Anterior cingulate cortex (tissue), 58 donors: ENCODE results near the gene RAD50.

Experiments
- DNase-seq, 58 donors: peaks; one replicate each; lab custom pipeline; 2025; lab: John Stamatoyannopoulos, UW

RAD50 gene

DNA sequence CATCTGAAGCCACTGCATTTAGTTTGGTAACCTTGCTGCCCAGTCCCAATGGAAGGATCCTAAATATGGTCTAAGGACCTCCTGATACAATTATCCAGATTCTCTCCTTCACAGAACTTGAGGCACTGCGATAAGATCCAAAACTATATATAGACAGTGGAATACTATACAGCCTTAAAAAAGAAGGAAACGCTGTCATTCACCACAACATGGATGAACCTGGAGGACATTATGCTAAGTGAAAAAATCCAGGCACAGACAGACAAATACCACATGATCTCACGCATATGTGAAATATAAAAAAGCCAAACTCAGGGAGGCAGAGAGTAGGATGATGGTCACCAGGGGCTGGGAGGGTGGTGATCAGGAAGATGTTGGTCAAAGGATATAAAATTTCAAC lies 114.2 kb downstream of the RAD50 start:
- DNase-seq, result no peak

GRCh38 chr5:132673488-132673887 lies 116.7 kb downstream of the RAD50 start:
- DNase-seq, result no peak

DNA sequence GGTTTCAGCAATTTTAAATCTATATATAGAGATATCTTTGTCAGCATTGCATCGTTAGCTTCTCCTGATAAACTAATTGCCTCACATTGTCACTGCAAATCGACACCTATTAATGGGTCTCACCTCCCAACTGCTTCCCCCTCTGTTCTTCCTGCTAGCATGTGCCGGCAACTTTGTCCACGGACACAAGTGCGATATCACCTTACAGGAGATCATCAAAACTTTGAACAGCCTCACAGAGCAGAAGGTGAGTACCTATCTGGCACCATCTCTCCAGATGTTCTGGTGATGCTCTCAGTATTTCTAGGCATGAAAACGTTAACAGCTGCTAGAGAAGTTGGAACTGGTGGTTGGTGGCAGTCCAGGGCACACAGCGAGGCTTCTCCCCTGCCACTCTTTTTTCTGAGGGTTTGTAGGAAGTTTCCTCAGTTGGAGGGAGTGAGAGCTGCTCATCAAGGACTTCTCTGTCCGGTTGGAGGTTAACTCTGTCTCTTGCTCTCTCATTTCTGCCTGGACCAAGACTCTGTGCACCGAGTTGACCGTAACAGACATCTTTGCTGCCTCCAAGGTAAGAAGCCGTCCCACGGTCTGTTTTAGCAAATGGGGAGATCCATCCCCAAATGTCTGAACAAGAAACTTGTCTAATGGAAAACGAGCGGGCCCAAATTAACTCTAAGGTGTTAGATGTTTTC lies 117.3 kb downstream of the RAD50 start, which contains the start of gene IL4:
Gene IL4 (plus strand): TSS at position 51 of the 692 bp plus-strand sequence. CDS start 62 bp downstream, at position 113.
- DNase-seq, result no peak

DNA sequence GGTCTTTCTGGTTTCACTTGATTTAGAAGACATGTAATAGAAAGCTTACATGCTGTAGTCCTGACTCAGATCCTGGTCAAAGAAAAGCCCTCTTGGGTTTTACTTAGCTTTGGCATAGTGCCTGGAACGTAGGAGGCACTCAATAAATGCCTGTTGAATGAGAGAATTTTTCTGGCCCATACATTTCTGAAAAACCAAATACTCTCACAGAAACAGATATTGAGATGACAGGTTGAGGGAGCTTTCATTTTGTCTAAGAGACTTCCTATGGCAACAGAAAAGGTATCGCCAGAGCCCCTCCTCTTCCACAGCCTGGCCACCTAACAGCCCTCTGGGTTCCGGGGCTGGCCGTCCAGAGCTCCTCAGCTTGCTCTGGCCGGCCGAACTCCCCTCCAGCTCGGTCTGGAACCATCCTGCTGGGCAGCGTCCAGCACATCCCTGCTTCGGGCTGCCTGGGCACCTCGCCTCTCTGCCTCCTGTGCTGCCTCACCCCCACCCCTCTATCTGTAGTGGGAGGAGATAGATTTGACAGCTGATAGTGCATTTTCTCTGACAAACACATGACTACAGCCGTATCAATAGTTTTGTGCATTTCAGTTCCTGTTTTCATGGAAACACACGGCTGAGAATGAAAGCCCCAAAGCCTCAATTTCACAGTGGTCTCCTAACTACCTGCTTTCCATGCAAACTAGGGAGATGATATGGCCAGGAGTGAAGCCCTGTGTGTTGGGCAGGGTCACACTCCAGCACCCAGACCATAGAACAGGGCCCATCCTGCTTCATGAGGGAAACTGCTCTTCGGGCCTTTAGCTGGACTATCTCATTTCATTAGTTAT lies 118.1 kb downstream of the RAD50 start:
- DNase-seq, result no peak

DNA sequence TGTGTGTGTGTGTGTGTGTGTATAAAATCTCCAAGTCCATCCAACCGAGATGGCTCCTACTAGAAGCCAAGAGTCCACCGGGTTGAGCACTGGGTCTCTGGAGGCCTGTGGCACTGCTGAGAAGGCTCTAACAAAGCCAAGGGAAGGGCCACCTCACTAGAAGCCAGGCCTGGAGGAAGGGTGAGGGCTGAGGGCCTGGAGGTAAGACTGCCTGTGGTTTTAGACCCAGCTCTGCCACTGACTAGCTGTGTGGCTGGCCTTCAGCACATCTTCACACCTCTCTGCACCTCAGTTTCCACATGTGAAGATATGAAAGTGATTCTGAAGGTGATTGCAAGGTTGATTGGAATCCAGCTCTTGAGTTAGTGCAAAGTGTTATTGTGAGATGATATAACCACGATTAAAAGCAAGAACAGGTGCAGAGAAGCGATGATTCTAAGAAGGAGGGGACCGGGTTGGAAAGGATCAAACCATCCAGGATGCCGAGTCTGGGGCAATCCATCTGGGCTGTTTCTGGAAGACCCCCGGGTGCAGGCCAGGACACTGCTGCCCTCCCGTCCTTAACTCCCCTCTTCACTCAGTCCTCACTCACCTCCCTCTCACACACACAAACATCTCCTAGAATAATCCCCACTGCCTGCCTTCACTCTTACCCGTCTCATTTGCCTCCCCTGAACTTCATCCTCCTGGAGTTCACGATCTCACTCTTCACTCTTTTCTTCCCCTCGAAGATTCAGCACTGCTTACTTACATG lies 119.3 kb downstream of the RAD50 start:
- DNase-seq, result no peak

GRCh38 chr5:132677191-132677590 lies 120.4 kb downstream of the RAD50 start:
- DNase-seq, result no peak

GRCh38 chr5:132677682-132678400 lies 121.1 kb downstream of the RAD50 start:
- no peak for DNase-seq

DNA sequence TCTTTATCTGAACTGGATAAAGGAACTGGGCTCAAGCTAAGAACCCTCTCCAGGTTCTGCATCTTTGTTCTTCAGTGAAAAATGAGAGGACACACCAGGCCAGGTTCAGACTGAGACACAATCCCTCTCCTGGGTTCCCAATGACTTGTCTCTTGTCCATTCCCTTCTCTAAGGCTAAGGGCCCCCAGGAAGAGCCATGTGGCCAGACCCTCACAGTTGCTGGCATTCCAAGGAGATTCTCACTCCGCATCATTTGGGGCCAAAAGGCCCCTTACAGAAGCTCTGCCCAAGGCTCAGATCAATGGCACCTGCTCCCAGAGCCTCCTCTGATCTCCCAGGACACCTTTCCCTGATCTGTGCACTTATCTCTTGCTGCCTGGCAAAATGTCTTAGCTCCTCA lies 122.0 kb downstream of the RAD50 start:
- no peak for DNase-seq

DNA sequence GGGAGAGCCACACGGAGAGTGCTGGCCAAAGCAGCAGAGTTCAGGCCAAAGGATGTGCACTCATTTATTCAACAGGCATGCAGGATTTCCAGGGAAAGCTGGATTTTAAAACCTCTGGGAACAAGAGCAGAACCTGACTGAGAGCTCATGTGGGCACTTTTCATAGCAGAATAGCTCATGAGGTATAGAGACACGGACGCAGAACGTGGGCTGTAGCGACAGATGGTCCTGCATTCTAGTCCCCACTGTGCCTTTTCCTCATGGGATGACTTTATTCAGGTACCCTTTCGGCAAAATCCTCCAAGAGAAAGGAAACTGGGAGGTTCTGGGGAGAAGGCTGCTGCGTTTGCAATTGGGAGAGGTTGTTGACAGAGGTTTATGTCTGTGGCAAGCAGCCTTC lies 122.4 kb downstream of the RAD50 start:
- DNase-seq, result no peak

GRCh38 chr5:132679717-132680380 lies 123.1 kb downstream of the RAD50 start:
- no peak for DNase-seq

GRCh38 chr5:132680780-132681475 lies 124.2 kb downstream of the RAD50 start:
- DNase-seq, result no peak

GRCh38 chr5:132681476-132681831 lies 124.7 kb downstream of the RAD50 start:
- no peak for DNase-seq

DNA sequence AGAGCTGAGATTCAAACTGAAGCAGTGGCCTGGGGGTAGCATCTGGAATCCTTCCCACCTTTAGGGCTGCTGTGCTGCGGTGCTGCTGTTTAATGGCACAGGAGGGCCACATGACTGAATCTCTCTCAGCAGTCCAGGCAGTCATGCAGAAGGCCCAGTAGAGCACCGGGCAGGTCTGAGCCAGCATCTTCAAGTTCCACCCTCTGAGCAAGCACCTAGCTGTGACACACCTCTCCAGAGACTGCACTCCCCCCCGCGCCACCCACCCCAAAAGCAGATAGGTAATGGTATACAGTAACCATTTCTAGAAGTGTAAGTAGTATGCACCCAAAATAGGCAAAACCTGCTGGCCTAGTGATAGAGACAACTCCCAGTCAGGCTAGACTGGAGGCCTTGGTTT lies 125.2 kb downstream of the RAD50 start:
- DNase-seq, result no peak

DNA sequence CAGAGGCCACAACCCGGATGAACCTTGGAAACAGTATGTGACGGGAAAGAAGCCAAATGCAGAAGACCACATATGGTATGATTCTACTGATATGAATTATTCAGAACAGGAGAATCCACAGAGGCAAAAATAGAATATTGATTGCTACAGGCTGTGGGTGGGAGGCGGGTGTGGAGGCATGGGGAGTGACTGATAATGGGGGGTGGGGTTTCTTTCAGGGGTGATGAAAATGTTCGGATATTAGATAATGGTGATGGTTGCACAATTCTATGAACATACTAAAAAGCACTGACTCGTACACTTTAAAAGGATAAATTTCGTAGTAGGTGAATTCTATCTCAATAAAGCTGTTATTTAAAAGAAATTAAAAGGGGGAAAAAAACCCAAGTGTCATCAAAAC lies 127.7 kb downstream of the RAD50 start:
- DNase-seq, result no peak

GRCh38 chr5:132684922-132685720 lies 128.3 kb downstream of the RAD50 start:
- DNase-seq, result no peak

DNA sequence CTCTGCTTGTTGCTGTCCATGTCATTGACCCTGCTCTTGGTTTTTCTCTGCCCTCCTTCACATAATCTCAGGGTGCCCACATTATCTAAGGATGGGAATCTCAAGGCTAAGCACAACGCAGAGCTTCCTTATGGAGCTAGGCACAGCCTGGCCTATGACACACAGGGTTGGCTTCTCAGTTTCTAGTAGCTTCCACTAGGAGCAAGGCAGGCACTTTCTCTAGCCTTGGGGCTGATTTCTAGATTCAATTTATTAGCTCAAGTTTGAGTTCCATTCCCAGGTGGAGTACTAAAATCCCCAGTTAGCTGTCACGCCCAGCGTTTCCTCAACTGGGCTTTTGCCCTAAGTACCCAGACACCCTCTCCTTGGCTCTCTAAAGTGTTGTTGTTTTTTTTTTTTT lies 129.4 kb downstream of the RAD50 start:
- no peak for DNase-seq

DNA sequence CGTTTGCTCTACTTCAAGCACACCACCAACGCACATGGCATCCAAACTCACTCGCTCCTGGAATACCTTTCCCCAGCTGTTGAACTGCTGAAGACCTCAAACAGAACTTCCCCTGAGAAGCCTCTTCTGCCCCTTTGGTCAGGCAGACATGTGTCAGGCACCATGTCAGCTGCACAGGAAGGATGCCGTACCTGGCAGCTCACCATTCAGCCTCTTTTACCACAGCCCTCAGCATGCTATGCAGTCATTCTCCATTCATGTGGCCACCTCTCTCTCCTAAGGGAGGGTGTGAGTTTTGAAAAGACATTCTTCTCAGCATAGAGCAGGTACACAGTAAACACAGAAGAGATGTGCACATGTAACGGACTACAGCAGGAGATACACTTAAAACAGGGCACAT lies 131.2 kb downstream of the RAD50 start:
- DNase-seq, result no peak

DNA sequence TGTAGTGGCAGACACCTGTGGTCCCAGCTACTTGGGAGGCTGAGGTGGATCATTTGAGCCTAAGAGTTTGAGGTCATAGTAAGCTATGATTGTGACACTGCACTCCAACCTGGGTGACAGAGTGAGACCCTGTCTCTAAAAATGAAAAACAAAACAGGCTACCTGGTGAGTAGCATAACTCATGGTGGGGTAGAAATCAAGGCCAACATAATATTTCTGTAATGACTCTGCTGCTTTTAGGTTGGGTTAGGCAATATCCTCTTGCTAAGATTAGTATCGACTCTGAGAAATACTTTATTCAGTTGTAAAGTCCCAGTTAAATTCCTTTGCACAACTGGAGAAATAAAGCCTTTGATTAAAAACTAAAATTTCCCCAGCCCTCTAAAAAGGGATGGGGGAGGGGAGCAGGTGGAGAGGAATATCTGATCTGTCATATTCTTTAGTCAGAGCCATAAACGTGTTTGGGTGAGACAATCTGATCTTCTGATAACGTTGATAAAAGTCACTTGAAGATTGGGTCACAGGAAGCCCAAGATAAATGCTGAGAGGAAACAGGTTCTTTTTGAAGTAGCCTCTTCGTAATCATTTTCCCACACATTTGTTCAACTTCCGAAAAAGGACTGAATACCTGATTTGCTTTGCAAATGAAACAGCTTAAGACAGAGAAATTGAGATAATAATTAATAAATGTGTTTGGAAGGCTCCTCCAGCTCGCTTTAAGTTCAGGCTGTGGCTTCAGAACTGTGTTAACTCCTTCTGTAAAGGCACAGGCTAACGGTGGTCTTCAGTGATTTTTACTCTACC lies 132.0 kb downstream of the RAD50 start:
- no peak for DNase-seq
